SK-N-SH treated with all-trans-retinoic acid at 6 μM for 48 hours (cell line): ENCODE results near the gene SUDS3.

Experiments
- ATAC-seq: fragments of 200-7000 bp; cut with Tn5 transposase; 3 replicates; pipeline ENCODE4 v1.9.1; 2020; ENCODE audit warnings: mild to moderate bottlenecking, moderate library complexity
- BACH2 ChIP-seq: fragments of 250-450 bp; sonication (Bioruptor Pico); IDR thresholded peaks from 2 replicates; pipeline ENCODE4 v1.9.0; 2021; ENCODE audit warnings: mild to moderate bottlenecking, borderline replicate concordance
- CSDC2 ChIP-seq: fragments of 250-450 bp; sonication (Bioruptor Pico); IDR thresholded peaks from 2 replicates; pipeline ENCODE4 v1.5.0; 2020; ENCODE audit warnings: mild to moderate bottlenecking, moderate library complexity
- ESRRG ChIP-seq: fragments of 250-450 bp; sonication (Bioruptor Pico); IDR thresholded peaks from 2 replicates; pipeline ENCODE4 v1.6.1; 2021; ENCODE audit warnings: mild to moderate bottlenecking
- GLIS3 ChIP-seq: fragments of 250-450 bp; sonication (Bioruptor Pico); IDR thresholded peaks from 2 replicates; pipeline ENCODE4 v1.5.0; 2020; ENCODE audit warnings: mild to moderate bottlenecking, moderate library complexity
- ISL1 ChIP-seq: fragments of 250-450 bp; sonication (Bioruptor Pico); IDR thresholded peaks from 2 replicates; pipeline ENCODE4 v2.1.2; 2022; ENCODE audit warnings: mild to moderate bottlenecking, moderate library complexity
- PPARA ChIP-seq: fragments of 250-450 bp; sonication (Bioruptor Pico); IDR thresholded peaks from 2 replicates; pipeline ENCODE4 v1.5.0; 2020; ENCODE audit warnings: mild to moderate bottlenecking, borderline replicate concordance
- RARB ChIP-seq: fragments of 250-450 bp; sonication (Bioruptor Pico); IDR thresholded peaks from 2 replicates; pipeline ENCODE4 v1.8.0; 2021; ENCODE audit warnings: mild to moderate bottlenecking, moderate library complexity
- SNAI2 ChIP-seq: fragments of 250-450 bp; sonication (Bioruptor Pico); IDR thresholded peaks from 2 replicates; pipeline ENCODE4 v1.5.0; 2020; ENCODE audit warnings: mild to moderate bottlenecking, moderate library complexity
- TCF4 ChIP-seq: fragments of 250-450 bp; sonication (Bioruptor Pico); IDR thresholded peaks from 2 replicates; pipeline ENCODE4 v1.8.0; 2021; ENCODE audit warnings: mild to moderate bottlenecking, moderate library complexity, borderline replicate concordance
- ZC3H10 ChIP-seq: fragments of 250-450 bp; sonication (Bioruptor Pico); IDR thresholded peaks from 2 replicates; pipeline ENCODE4 v1.5.1; 2021; ENCODE audit warnings: mild to moderate bottlenecking, moderate library complexity
- ZFP3 ChIP-seq: fragments of 250-450 bp; sonication (Bioruptor Pico); IDR thresholded peaks from 2 replicates; pipeline ENCODE4 v1.5.0; 2020; ENCODE audit warnings: mild to moderate bottlenecking, moderate library complexity
- ZFP30 ChIP-seq: fragments of 450-650 bp; formaldehyde crosslinking; IDR thresholded peaks from 2 replicates; pipeline ENCODE4 v1.5.0; 2022; ENCODE audit warnings: mild to moderate bottlenecking, moderate library complexity
- ZNF565 ChIP-seq: fragments of 450-650 bp; formaldehyde crosslinking; conservative IDR thresholded peaks from 2 replicates; pipeline ENCODE4 v1.5.0; 2020; ENCODE audit warnings: low read depth, mild to moderate bottlenecking, moderate library complexity
- ZNF70 ChIP-seq: fragments of 450-650 bp; formaldehyde crosslinking; IDR thresholded peaks from 2 replicates; pipeline ENCODE4 v1.5.0; 2020; ENCODE audit warnings: mild to moderate bottlenecking, moderate library complexity
- ZNF8 ChIP-seq: fragments of 450-650 bp; formaldehyde crosslinking; IDR thresholded peaks from 2 replicates; pipeline ENCODE4 v1.5.0; 2020; ENCODE audit warnings: mild to moderate bottlenecking, moderate library complexity
- TF ChIP-seq, protein P1 (sequence below): fragments of 250-450 bp; sonication (Bioruptor Pico); IDR thresholded peaks from 2 replicates; pipeline ENCODE4 v1.5.0; 2020; ENCODE audit warnings: mild to moderate bottlenecking, moderate library complexity
- TF ChIP-seq, protein P2 (sequence below): fragments of 250-450 bp; sonication (Bioruptor Pico); IDR thresholded peaks from 2 replicates; pipeline ENCODE4 v1.8.0; 2021; ENCODE audit warnings: low read depth, mild to moderate bottlenecking, moderate library complexity, borderline replicate concordance
- TF ChIP-seq, protein P3 (sequence below): fragments of 250-450 bp; sonication (Bioruptor Pico); IDR thresholded peaks from 2 replicates; pipeline ENCODE4 v1.8.0; 2020; ENCODE audit warnings: mild to moderate bottlenecking, moderate library complexity, borderline replicate concordance
- TF ChIP-seq, protein P4 (sequence below): fragments of 250-450 bp; sonication (Bioruptor Pico); IDR thresholded peaks from 2 replicates; pipeline ENCODE4 v1.5.1; 2021; ENCODE audit warnings: mild to moderate bottlenecking, moderate library complexity

SUDS3 gene

DNA sequence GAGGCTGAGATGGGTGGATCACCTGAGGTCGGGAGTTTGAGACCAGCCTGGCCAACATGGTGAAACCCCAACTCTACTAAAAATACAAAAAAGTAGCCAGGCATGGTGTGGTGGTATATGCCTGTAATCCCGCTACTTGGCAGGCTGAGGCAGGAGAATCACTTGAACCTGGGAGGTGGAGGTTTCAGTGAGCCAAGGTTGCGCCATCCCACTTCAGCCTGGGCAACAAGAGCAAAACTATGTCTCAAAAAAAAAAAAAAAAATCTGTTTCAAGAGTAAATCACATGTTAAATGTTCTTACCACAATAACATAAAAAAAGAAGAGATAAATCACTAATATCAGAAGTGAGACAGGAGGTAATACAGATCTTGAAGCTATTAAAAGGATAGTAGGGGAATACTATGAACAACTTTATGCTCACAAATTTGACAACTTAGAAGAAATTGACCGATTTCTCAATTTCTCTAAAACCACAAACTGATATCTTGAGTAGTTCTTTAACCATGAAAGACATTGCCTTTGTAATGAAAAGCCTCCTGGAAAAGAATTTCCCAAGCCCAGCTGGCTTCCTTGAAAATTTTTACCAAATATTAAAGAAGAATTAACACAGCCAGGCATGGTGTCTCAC, 41.3 kb upstream of the SUDS3 start (continued):
- TF ChIP-seq GLIS3 (no peak), ZFP30 (CRISPR knock-in tag) (no peak), ESRRG (CRISPR knock-in tag) (no peak), ZNF565 (CRISPR knock-in tag) (no peak), ISL1 (CRISPR knock-in tag) (no peak)
- TF ChIP-seq, protein P1, sequence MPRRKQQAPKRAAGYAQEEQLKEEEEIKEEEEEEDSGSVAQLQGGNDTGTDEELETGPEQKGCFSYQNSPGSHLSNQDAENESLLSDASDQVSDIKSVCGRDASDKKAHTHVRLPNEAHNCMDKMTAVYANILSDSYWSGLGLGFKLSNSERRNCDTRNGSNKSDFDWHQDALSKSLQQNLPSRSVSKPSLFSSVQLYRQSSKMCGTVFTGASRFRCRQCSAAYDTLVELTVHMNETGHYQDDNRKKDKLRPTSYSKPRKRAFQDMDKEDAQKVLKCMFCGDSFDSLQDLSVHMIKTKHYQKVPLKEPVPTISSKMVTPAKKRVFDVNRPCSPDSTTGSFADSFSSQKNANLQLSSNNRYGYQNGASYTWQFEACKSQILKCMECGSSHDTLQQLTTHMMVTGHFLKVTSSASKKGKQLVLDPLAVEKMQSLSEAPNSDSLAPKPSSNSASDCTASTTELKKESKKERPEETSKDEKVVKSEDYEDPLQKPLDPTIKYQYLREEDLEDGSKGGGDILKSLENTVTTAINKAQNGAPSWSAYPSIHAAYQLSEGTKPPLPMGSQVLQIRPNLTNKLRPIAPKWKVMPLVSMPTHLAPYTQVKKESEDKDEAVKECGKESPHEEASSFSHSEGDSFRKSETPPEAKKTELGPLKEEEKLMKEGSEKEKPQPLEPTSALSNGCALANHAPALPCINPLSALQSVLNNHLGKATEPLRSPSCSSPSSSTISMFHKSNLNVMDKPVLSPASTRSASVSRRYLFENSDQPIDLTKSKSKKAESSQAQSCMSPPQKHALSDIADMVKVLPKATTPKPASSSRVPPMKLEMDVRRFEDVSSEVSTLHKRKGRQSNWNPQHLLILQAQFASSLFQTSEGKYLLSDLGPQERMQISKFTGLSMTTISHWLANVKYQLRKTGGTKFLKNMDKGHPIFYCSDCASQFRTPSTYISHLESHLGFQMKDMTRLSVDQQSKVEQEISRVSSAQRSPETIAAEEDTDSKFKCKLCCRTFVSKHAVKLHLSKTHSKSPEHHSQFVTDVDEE (CRISPR knock-in tag): no peak

DNA sequence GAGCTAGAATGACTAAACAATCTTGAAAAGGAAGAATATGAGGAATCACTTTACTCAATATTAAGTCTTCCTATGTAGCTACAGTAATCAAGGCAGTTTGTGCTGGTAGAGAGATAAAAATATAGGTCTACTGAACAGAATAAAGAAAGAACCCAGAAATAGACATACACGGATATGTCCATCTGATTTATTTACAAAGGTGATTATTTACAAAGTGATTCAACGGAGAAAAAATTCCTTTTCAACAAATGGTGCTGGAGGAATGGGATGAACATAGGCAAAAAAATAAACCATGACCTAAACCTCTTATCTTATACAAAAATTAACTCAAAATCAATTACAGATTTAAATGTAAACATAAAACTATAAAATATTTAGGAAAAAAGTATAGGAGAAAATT, 40.2 kb upstream of the SUDS3 start:
- TF ChIP-seq CSDC2 (CRISPR knock-in tag): no peak
- TF ChIP-seq, protein P2, sequence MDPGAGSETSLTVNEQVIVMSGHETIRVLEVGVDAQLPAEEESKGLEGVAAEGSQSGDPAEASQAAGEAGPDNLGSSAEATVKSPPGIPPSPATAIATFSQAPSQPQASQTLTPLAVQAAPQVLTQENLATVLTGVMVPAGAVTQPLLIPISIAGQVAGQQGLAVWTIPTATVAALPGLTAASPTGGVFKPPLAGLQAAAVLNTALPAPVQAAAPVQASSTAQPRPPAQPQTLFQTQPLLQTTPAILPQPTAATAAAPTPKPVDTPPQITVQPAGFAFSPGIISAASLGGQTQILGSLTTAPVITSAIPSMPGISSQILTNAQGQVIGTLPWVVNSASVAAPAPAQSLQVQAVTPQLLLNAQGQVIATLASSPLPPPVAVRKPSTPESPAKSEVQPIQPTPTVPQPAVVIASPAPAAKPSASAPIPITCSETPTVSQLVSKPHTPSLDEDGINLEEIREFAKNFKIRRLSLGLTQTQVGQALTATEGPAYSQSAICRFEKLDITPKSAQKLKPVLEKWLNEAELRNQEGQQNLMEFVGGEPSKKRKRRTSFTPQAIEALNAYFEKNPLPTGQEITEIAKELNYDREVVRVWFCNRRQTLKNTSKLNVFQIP (CRISPR knock-in tag): no peak
- TF ChIP-seq, protein P3, sequence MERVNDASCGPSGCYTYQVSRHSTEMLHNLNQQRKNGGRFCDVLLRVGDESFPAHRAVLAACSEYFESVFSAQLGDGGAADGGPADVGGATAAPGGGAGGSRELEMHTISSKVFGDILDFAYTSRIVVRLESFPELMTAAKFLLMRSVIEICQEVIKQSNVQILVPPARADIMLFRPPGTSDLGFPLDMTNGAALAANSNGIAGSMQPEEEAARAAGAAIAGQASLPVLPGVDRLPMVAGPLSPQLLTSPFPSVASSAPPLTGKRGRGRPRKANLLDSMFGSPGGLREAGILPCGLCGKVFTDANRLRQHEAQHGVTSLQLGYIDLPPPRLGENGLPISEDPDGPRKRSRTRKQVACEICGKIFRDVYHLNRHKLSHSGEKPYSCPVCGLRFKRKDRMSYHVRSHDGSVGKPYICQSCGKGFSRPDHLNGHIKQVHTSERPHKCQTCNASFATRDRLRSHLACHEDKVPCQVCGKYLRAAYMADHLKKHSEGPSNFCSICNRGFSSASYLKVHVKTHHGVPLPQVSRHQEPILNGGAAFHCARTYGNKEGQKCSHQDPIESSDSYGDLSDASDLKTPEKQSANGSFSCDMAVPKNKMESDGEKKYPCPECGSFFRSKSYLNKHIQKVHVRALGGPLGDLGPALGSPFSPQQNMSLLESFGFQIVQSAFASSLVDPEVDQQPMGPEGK (CRISPR knock-in tag): no peak
- no peak for TF ChIP-seq SNAI2 (CRISPR knock-in tag)
- TF ChIP-seq GLIS3: no peak
- TF ChIP-seq, protein P1 (CRISPR knock-in tag): no peak
- no peak for ATAC-seq

DNA sequence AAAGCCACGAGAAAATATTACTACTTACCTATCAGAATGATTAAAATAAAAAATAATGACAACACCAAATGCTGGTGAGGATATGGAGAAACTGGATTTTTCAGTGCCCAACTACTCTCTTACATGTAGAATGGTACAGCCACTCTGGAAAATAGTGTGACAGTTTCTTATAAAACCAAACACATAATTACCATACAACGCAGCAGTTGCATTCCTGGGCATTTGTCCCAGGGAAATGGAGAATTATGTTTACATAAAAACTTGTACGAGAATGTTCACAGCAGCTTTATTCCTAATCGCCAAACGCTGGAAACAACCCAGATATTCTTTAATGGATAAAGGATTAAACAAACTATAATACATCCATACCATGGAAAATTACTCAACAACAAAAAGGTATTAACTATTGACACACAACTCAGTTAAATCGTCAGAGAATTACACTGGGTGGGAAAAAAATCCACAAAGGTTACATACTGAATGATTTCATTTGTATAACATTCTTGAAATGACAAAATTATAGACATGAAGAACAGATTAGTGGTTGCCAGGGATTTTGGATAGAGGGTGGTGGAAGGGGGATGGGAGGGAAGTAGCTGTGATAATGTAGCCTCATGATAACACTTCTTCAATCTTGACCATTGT, 39.0 kb upstream of the SUDS3 start:
- no peak for ATAC-seq
- TF ChIP-seq BACH2 (CRISPR knock-in tag) (no peak), ZNF70 (no peak), TCF4 (CRISPR knock-in tag) (no peak), RARB (no peak), PPARA (CRISPR knock-in tag) (no peak), SNAI2 (CRISPR knock-in tag) (no peak), ZC3H10 (CRISPR knock-in tag) (no peak), ISL1 (CRISPR knock-in tag) (no peak), CSDC2 (CRISPR knock-in tag) (no peak), ESRRG (CRISPR knock-in tag) (no peak), ZNF8 (CRISPR knock-in tag) (no peak), ZFP3 (CRISPR knock-in tag) (no peak)
- TF ChIP-seq, protein P2 (CRISPR knock-in tag): no peak
- TF ChIP-seq, protein P1 (CRISPR knock-in tag): no peak
- TF ChIP-seq, protein P4, sequence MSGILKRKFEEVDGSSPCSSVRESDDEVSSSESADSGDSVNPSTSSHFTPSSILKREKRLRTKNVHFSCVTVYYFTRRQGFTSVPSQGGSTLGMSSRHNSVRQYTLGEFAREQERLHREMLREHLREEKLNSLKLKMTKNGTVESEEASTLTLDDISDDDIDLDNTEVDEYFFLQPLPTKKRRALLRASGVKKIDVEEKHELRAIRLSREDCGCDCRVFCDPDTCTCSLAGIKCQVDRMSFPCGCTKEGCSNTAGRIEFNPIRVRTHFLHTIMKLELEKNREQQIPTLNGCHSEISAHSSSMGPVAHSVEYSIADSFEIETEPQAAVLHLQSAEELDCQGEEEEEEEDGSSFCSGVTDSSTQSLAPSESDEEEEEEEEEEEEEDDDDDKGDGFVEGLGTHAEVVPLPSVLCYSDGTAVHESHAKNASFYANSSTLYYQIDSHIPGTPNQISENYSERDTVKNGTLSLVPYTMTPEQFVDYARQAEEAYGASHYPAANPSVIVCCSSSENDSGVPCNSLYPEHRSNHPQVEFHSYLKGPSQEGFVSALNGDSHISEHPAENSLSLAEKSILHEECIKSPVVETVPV (CRISPR knock-in tag): no peak
